ENCODE data around the gene ATP6V0A4. TPM values are rescaled to one million over a fixed set of nuclear protein-coding genes. Genes with fewer than 3 reads are reported as not detected.

Gene ATP6V0A4
- total RNA-seq, 1 experiment from 2014 or later: 1.1 TPM

DNA sequence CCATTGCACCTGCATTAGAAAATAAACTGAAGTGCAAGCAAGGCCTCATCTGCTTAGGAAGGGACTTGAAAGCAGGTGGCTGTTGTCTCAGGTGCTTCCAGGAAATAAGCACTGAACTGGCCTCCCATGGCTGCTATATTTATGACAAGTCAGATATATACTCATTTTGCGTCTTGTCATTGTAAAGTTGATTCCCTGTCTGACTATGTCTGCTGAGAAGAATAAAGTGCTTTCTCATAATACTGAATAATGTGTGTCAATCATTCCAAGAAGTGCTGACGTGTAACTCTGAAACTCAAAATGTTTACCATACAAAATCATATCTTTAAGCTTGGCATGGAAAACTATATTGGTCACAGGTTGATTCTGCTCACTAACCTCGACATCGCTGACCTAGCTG is 51.9 kb downstream of the ATP6V0A4 start:
- Mint-ChIP-seq H3K4me1 (peaks cover 17% of the 10 kb centered on the region), H3K27ac (no peak overlapping the region), H3K9me3 (no peaks in the 10 kb centered on the region), H3K36me3 (0 out of 2 replicates have a peak, but pooled peaks cover 4% of the 10 kb centered on the region), H3K4me3 (no peak overlapping the region), H3K27me3 (ENCODE audit: low read depth) (no peaks in the 10 kb centered on the region)
- POLR2A ChIA-PET: no interaction called here
- ATAC-seq (no peak), DNase-seq (ENCODE audit: low spot score) (no peak)
- CTCF ChIA-PET: interaction anchor here (0.6 kb wide), 1 partner anchor 82 kb away, joined by 3 read pairs; no protein-coding TSS in a partner anchor
- TF ChIP-seq HMGXB4 (CRISPR knock-in tag; IDR thresholded peaks at IDR 0.05): no peak
- no peak for TF ChIP-seq MXD4 (CRISPR knock-in tag; IDR thresholded peaks at IDR 0.05; ENCODE audit: borderline replicate concordance)
- TF ChIP-seq SMAD3 (CRISPR knock-in tag; IDR thresholded peaks at IDR 0.05; ENCODE audit: borderline replicate concordance): no peak
- TF ChIP-seq ATF6 (CRISPR knock-in tag; IDR thresholded peaks at IDR 0.05): no peak
- no peak for TF ChIP-seq PRRX2 (CRISPR knock-in tag; IDR thresholded peaks at IDR 0.05)
- no peak for TF ChIP-seq NR3C1 (CRISPR knock-in tag; conservative IDR thresholded peaks at IDR 0.05; ENCODE audit: low read depth)
- TF ChIP-seq MYBL2 (CRISPR knock-in tag; IDR thresholded peaks at IDR 0.05): no peak
- TF ChIP-seq, protein P1, sequence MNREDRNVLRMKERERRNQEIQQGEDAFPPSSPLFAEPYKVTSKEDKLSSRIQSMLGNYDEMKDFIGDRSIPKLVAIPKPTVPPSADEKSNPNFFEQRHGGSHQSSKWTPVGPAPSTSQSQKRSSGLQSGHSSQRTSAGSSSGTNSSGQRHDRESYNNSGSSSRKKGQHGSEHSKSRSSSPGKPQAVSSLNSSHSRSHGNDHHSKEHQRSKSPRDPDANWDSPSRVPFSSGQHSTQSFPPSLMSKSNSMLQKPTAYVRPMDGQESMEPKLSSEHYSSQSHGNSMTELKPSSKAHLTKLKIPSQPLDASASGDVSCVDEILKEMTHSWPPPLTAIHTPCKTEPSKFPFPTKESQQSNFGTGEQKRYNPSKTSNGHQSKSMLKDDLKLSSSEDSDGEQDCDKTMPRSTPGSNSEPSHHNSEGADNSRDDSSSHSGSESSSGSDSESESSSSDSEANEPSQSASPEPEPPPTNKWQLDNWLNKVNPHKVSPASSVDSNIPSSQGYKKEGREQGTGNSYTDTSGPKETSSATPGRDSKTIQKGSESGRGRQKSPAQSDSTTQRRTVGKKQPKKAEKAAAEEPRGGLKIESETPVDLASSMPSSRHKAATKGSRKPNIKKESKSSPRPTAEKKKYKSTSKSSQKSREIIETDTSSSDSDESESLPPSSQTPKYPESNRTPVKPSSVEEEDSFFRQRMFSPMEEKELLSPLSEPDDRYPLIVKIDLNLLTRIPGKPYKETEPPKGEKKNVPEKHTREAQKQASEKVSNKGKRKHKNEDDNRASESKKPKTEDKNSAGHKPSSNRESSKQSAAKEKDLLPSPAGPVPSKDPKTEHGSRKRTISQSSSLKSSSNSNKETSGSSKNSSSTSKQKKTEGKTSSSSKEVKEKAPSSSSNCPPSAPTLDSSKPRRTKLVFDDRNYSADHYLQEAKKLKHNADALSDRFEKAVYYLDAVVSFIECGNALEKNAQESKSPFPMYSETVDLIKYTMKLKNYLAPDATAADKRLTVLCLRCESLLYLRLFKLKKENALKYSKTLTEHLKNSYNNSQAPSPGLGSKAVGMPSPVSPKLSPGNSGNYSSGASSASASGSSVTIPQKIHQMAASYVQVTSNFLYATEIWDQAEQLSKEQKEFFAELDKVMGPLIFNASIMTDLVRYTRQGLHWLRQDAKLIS (CRISPR knock-in tag; IDR thresholded peaks at IDR 0.05; ENCODE audit: borderline replicate concordance): no peak
- TF ChIP-seq GTF2I (CRISPR knock-in tag; conservative IDR thresholded peaks at IDR 0.05): no peak
- no peak for TF ChIP-seq ZNF317 (CRISPR knock-in tag; IDR thresholded peaks at IDR 0.05; ENCODE audit: borderline replicate concordance, low read depth)
- no peak for TF ChIP-seq CTCF (IDR thresholded peaks at IDR 0.05)
- TF ChIP-seq NFE2L1 (CRISPR knock-in tag; IDR thresholded peaks at IDR 0.05): no peak
- no peak for TF ChIP-seq CBFB (CRISPR knock-in tag; IDR thresholded peaks at IDR 0.05; ENCODE audit: low read depth)
- no peak for TF ChIP-seq CDX4 (CRISPR knock-in tag; IDR thresholded peaks at IDR 0.05; ENCODE audit: borderline replicate concordance)

DNA sequence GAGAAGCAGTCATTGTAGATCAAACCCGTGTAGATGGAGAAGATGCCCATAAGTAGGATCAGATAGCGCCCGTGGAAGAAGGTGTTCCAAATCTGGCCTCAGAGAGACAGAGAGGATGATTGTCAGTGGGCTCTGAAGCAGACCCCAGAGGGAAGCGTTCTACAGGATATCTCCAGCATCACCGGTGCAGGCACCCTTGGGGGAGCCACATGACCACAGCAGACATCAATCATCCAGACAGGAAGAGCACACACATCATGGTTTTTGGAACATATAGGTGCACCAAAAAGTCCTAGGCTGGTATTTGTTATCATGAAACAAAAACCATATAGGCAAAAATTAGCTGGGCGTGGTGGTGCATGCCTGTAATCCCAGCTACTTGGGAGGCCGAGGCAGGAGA is 52.8 kb downstream of the ATP6V0A4 start:
- H3K4me3 Mint-ChIP-seq: no peak overlapping the region
- 0 out of 2 replicates have a peak, but pooled peaks cover 4% of the 10 kb centered on the region for H3K36me3 Mint-ChIP-seq
- ChIA-PET POLR2A (no interaction called here), CTCF (no interaction called here)
- H3K27me3 Mint-ChIP-seq (ENCODE audit: low read depth): no peaks in the 10 kb centered on the region
- no peak overlapping the region for H3K27ac Mint-ChIP-seq
- no peak for DNase-seq (ENCODE audit: low spot score)
- peaks cover 10% of the 10 kb centered on the region for H3K4me1 Mint-ChIP-seq
- no peaks in the 10 kb centered on the region for H3K9me3 Mint-ChIP-seq
- no peak for ATAC-seq
- TF ChIP-seq JAZF1 (CRISPR knock-in tag; IDR thresholded peaks at IDR 0.05): no peak
- TF ChIP-seq SOX15 (CRISPR knock-in tag; IDR thresholded peaks at IDR 0.05): no peak
- TF ChIP-seq PRRX2 (CRISPR knock-in tag; IDR thresholded peaks at IDR 0.05): no peak
- TF ChIP-seq, protein P2, sequence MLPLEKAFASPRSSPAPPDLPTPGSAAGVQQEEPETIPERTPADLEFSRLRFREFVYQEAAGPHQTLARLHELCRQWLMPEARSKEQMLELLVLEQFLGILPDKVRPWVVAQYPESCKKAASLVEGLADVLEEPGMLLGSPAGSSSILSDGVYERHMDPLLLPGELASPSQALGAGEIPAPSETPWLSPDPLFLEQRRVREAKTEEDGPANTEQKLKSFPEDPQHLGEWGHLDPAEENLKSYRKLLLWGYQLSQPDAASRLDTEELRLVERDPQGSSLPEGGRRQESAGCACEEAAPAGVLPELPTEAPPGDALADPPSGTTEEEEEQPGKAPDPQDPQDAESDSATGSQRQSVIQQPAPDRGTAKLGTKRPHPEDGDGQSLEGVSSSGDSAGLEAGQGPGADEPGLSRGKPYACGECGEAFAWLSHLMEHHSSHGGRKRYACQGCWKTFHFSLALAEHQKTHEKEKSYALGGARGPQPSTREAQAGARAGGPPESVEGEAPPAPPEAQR (CRISPR knock-in tag; IDR thresholded peaks at IDR 0.05): no peak
- no peak for TF ChIP-seq PREB (CRISPR knock-in tag; IDR thresholded peaks at IDR 0.05; ENCODE audit: borderline replicate concordance)
- no peak for TF ChIP-seq MXD4 (CRISPR knock-in tag; IDR thresholded peaks at IDR 0.05; ENCODE audit: borderline replicate concordance)
- no peak for TF ChIP-seq TEAD1 (CRISPR knock-in tag; IDR thresholded peaks at IDR 0.05)
- TF ChIP-seq GTF2I (CRISPR knock-in tag; conservative IDR thresholded peaks at IDR 0.05): no peak
- no peak for TF ChIP-seq CBFB (CRISPR knock-in tag; IDR thresholded peaks at IDR 0.05; ENCODE audit: low read depth)
